SU-DHL-6 (cell line): ENCODE results near the gene DLG2.
"Not testable (repeated sequence)": the region's sequence is repeated elsewhere in the genome, so short reads cannot be mapped to it uniquely, and the experiment has no call there.

Experiments
- H2AFZ ChIP-seq: fragments of 200-600 bp; sonication (generic); 2 replicates; pipeline ENCODE4 v1.6.1; 2014; ENCODE audit warnings: low read depth, mild to moderate bottlenecking, moderate library complexity, mixed read lengths, antibody characterized with exemption, low read length; ENCODE audit not compliant: severe bottlenecking
- H3F3A ChIP-seq: fragments of 200-600 bp; shearing (Covaris generic); 2 replicates; pipeline ENCODE4 v1.6.0; 2016; ENCODE audit warnings: antibody characterized with exemption, mild to moderate bottlenecking; ENCODE audit not compliant: insufficient read depth
- H3K27ac ChIP-seq: fragments of 200-600 bp; sonication (generic); 2 replicates; pipeline ENCODE4 v1.5.1; 2016; ENCODE audit warnings: low read depth, mild to moderate bottlenecking, low read length, moderate library complexity, mixed read lengths
- H3K27me3 ChIP-seq: fragments of 200-600 bp; sonication (generic), shearing (Covaris generic); 2 replicates; pipeline ENCODE4 v1.6.0; 2014; ENCODE audit warnings: mild to moderate bottlenecking, low read length
- H3K36me3 ChIP-seq: fragments of 200-600 bp; sonication (generic); 2 replicates; pipeline ENCODE4 v1.6.1; 2014; ENCODE audit warnings: mild to moderate bottlenecking, low read length, mixed read lengths
- H3K4me2 ChIP-seq: fragments of 300-600, 200-600 bp; shearing (Covaris generic), sonication (generic); 2 replicates; pipeline ENCODE4 v1.6.0; 2014; ENCODE audit warnings: low read length, low read depth, mild to moderate bottlenecking; ENCODE audit not compliant: poor library complexity, severe bottlenecking
- H3K4me3 ChIP-seq: fragments of 200-600 bp; sonication (generic); 2 replicates; pipeline ENCODE4 v1.5.1; 2014; ENCODE audit warnings: antibody characterized with exemption, low read length, mild to moderate bottlenecking, mixed read lengths; ENCODE audit not compliant: insufficient read depth, poor library complexity, severe bottlenecking
- H3K79me2 ChIP-seq: fragments of 200-600 bp; sonication (generic); 2 replicates; pipeline ENCODE4 v1.6.1; 2014; ENCODE audit warnings: mild to moderate bottlenecking, low read length, moderate library complexity; ENCODE audit not compliant: insufficient read depth
- H3K9ac ChIP-seq: fragments of 200-600 bp; sonication (generic); 2 replicates; pipeline ENCODE4 v1.7.0; 2014; ENCODE audit warnings: mild to moderate bottlenecking, low read length
- H3K9me2 ChIP-seq: fragments of 200-600 bp; sonication (generic); replicated peaks from 2 replicates; pipeline ENCODE4 v1.6.1; 2014; ENCODE audit warnings: low read length; ENCODE audit not compliant: insufficient read depth
- H3K9me3 ChIP-seq: fragments of 200-600 bp; sonication (generic); 2 replicates; pipeline ENCODE4 v1.6.1; 2014; ENCODE audit warnings: low read length, mixed read lengths; ENCODE audit not compliant: insufficient read depth
- H4K20me1 ChIP-seq: fragments of 200-600 bp; sonication (generic); 2 replicates; pipeline ENCODE4 v1.6.1; 2014; ENCODE audit warnings: low read depth, mild to moderate bottlenecking, antibody characterized with exemption, low read length, moderate library complexity, mixed read lengths
- CTCF ChIP-seq: fragments of 200-600 bp; sonication (generic); IDR thresholded peaks from one replicate; pipeline ENCODE4 v1.5.1; 2017; ENCODE audit warnings: antibody characterized with exemption, mild to moderate bottlenecking, low read length, moderate library complexity; ENCODE audit not compliant: insufficient read depth, poor library complexity, severe bottlenecking
- EZH2phosphoT487 ChIP-seq: fragments of 200-600 bp; sonication (generic), shearing (Covaris generic); conservative IDR thresholded peaks from 2 replicates; pipeline ENCODE4 v1.6.1; 2018; ENCODE audit warnings: mild to moderate bottlenecking, antibody characterized with exemption, low read length, moderate library complexity, mixed read lengths

The DLG2 gene

GRCh38 chr11:83601914-83602527 is 2025.1 kb downstream of the DLG2 start:
- Histone ChIP-seq H3K4me3 (no peak overlapping the region), H3K27me3 (no peaks in the 10 kb centered on the region), H3K4me2 (no peak overlapping the region), H3K9ac (no peak overlapping the region), H2AFZ (no peak overlapping the region), H3K27ac (no peak overlapping the region), H3K9me2 (no peaks in the 10 kb centered on the region), H3K9me3 (no peaks in the 10 kb centered on the region), H3K36me3 (no peaks in the 10 kb centered on the region), H3F3A (no peaks in the 10 kb centered on the region), H4K20me1 (0 out of 2 replicates have a peak, but pooled peaks cover 3% of the 10 kb centered on the region), H3K79me2 (no peaks in the 10 kb centered on the region)
- TF ChIP-seq EZH2phosphoT487: no peak
- no peak for TF ChIP-seq CTCF

GRCh38 chr11:83601201-83601913 is 2025.8 kb downstream of the DLG2 start:
- H2AFZ ChIP-seq: no peak overlapping the region
- H3K27me3 ChIP-seq: no peaks in the 10 kb centered on the region
- H3K4me2 ChIP-seq: no peak overlapping the region
- no peak overlapping the region for H3K4me3 ChIP-seq
- no peaks in the 10 kb centered on the region for H3F3A ChIP-seq
- no peak overlapping the region for H3K27ac ChIP-seq
- H3K9ac ChIP-seq: no peak overlapping the region
- no peaks in the 10 kb centered on the region for H3K36me3 ChIP-seq
- no peaks in the 10 kb centered on the region for H3K9me3 ChIP-seq
- no peaks in the 10 kb centered on the region for H3K79me2 ChIP-seq
- 0 out of 2 replicates have a peak, but pooled peaks cover 3% of the 10 kb centered on the region for H4K20me1 ChIP-seq
- H3K9me2 ChIP-seq: no peaks in the 10 kb centered on the region
- TF ChIP-seq CTCF: no peak
- TF ChIP-seq EZH2phosphoT487: no peak

DNA sequence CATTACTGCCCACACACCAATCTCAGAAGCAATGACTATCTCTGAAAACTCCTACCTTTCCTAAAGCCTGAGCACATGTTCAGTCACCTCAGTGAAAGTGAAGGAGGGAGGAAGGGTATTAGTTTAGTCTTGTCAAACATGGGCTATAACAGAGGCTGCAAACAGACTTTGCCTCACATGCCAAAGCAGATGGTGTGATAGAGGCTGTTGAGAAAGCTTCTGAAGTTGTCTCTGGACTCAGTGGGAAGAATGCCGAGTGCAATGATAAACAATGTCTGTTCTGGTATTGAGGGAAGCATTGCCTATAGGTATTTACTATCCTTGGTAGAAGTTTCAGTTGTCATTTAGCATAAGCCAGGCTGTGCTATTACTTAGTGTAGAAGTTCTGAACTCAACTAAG is 2026.5 kb downstream of the DLG2 start:
- Histone ChIP-seq H3K4me3 (no peak overlapping the region), H3K4me2 (no peak overlapping the region), H3K9me2 (no peaks in the 10 kb centered on the region), H3K27ac (no peak overlapping the region), H4K20me1 (0 out of 2 replicates have a peak, but pooled peaks cover 3% of the 10 kb centered on the region), H3K9me3 (no peaks in the 10 kb centered on the region), H3K9ac (no peak overlapping the region), H3F3A (no peaks in the 10 kb centered on the region), H3K27me3 (no peaks in the 10 kb centered on the region), H2AFZ (no peak overlapping the region), H3K79me2 (no peaks in the 10 kb centered on the region), H3K36me3 (no peaks in the 10 kb centered on the region)
- TF ChIP-seq EZH2phosphoT487: no peak

DNA sequence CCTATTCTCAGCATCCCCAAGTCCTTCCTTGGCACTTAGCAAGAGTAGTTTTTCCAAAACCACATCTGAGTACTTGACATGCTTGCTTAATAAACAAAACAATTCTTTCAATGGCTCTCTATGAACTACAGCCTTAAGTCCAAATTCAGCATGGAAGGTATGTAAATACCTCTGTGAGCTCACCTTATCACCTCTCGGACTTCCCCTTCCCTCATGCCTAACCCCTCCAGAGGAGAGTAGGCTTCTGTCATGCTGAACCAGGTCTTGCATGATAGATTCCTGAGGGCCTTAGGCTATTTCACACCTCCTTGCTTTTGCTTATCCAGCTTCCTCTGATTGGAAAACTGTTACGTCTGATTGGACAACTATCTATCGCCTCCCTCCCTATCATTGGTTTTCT is 2028.1 kb downstream of the DLG2 start:
- Histone ChIP-seq H3K4me2 (no peak overlapping the region), H3K27me3 (no peaks in the 10 kb centered on the region)

DNA sequence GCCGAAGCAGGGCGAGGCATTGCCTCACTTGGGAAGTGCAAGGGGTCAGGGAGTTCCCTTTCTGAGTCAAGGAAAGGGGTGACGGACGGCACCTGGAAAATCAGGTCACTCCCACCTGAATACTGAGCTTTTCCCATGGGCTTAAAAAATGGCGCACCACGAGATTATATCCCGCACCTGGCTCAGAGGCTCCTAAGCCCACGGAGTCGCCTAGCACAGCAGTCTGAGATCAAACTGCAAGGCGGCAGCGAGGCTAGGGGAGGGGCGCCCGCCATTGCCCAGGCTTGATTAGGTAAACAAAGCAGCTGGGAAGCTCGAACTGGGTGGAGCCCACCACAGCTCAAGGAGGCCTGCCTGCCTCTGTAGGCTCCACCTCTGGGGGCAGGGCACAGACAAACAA is 2039.3 kb downstream of the DLG2 start:
- H3K4me3 ChIP-seq, H3K27me3 ChIP-seq, H3K9me2 ChIP-seq, H3K27ac ChIP-seq, H3K9ac ChIP-seq, H3K36me3 ChIP-seq, H3F3A ChIP-seq, H3K9me3 ChIP-seq, H4K20me1 ChIP-seq, H3K79me2 ChIP-seq, H3K4me2 ChIP-seq, H2AFZ ChIP-seq: not testable (repeated sequence)

More for the DNA sequence above, 2028.1 kb downstream of the DLG2 start:
- TF ChIP-seq CTCF: no peak
- no peaks in the 10 kb centered on the region for H3F3A ChIP-seq
- no peak overlapping the region for H3K4me3 ChIP-seq
- H3K9me3 ChIP-seq: no peaks in the 10 kb centered on the region
- 0 out of 2 replicates have a peak, but pooled peaks cover 3% of the 10 kb centered on the region for H4K20me1 ChIP-seq
- no peaks in the 10 kb centered on the region for H3K36me3 ChIP-seq
- H2AFZ ChIP-seq: no peak overlapping the region
- no peak overlapping the region for H3K9ac ChIP-seq
- no peak overlapping the region for H3K27ac ChIP-seq
- no peaks in the 10 kb centered on the region for H3K9me2 ChIP-seq
- no peaks in the 10 kb centered on the region for H3K79me2 ChIP-seq
